Measurements from ENCODE around the gene SPRR2A.
"Not testable (repeated sequence)": the region's sequence is repeated elsewhere in the genome, so short reads cannot be mapped to it uniquely, and the experiment has no call there.

Gene SPRR2A

GRCh38 chr1:153021829-153022228, 35.5 kb downstream of the SPRR2A start:
- not testable (repeated sequence) for H4K20me1 ChIP-seq (ENCODE audit: control insufficient read depth, insufficient read depth, low read depth, low read length); H3K9me3 ChIP-seq (ENCODE audit: control insufficient read depth, insufficient read depth, low read length); H3K4me3 ChIP-seq (ENCODE audit: low read length); H3K4me1 ChIP-seq (ENCODE audit: control insufficient read depth, low read length); H3K36me3 ChIP-seq (ENCODE audit: control insufficient read depth, low read length); H3F3A ChIP-seq (ENCODE audit: control insufficient read depth, insufficient read depth); H3K27me3 ChIP-seq (ENCODE audit: control insufficient read depth, low read length); H3K4me2 ChIP-seq (ENCODE audit: low read length); H3K27ac ChIP-seq (ENCODE audit: low read depth, low read length); H3K9me2 ChIP-seq (replicated peaks; ENCODE audit: control insufficient read depth, low read length); H3K79me2 ChIP-seq (ENCODE audit: control insufficient read depth, low read length)

- not testable (repeated sequence) for H3F3A ChIP-seq (ENCODE audit: control insufficient read depth, insufficient read depth); H3K9me3 ChIP-seq (ENCODE audit: control insufficient read depth, insufficient read depth, low read length); H3K27ac ChIP-seq (ENCODE audit: low read depth, low read length); H3K4me2 ChIP-seq (ENCODE audit: low read length); H3K4me1 ChIP-seq (ENCODE audit: control insufficient read depth, low read length); H3K79me2 ChIP-seq (ENCODE audit: control insufficient read depth, low read length); H3K9me2 ChIP-seq (replicated peaks; ENCODE audit: control insufficient read depth, low read length); H3K4me3 ChIP-seq (ENCODE audit: low read length); H4K20me1 ChIP-seq (ENCODE audit: control insufficient read depth, insufficient read depth, low read depth, low read length); H3K27me3 ChIP-seq (ENCODE audit: control insufficient read depth, low read length); H3K36me3 ChIP-seq (ENCODE audit: control insufficient read depth, low read length)
These were observed 46.0 kb downstream of the SPRR2A start for GRCh38 chr1:153011235-153011758.

All from DOHH2 (cell line).